ENCODE results near the gene SLC9A9. TPM values are rescaled to one million over a fixed set of nuclear protein-coding genes. Genes with fewer than 3 reads are reported as not detected.
A peak's percentile ranks its signal among the peaks of the same experiment; 100 is the strongest.

Gene SLC9A9
- total and polyA plus RNA-seq, 7 experiments from 2014 or later, result 9.3 to 23.1 (median 16.6) TPM

DNA sequence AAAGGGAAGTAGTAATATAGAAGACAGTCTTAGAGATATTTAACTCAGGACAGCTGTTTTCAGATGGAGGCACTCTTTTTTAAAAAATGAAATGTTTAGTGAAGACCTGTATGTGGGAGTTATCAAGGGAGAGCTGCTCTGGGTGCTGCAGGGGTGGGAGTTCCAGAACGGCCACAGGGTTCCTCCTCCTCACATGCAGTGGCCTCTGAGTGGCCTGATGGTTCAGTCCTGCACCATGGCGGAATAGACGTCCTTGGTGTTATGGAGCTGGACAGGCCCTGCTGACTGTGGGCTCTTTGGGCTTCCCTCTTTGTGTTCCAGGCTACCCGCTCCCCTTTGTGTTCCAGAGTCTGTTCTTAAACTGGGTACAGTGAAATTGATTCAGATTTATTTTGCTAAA lies 602.6 kb downstream of the SLC9A9 start:
- no peaks in the 10 kb centered on the region for H3K4me1 ChIP-seq (ENCODE audit: control insufficient read depth in 2 of 2, insufficient read depth in 2 of 2, low read length in 2 of 2)
- no peak overlapping the region for H3K27ac ChIP-seq (ENCODE audit: low read depth, low read length)
- H3K27ac Mint-ChIP-seq, result peak overlapping the region in 1 of 9 donors; percentile 48
- H3K36me3 Mint-ChIP-seq, result peaks cover 0 to 8% (median 4%) of the 10 kb centered on the region in 5 donors
- peaks cover 0 to 5% (median 2%) of the 10 kb centered on the region in 11 donors for H3K9me3 Mint-ChIP-seq
- H3K9me3 ChIP-seq (ENCODE audit: control insufficient read depth in 2 of 3, low read length in 3 of 3), result no peaks in the 10 kb centered on the region
- ChIA-PET POLR2A (no interaction called here), CTCF (no interaction called here)
- peaks cover 0 to 32% (median 8%) of the 10 kb centered on the region in 7 donors for H3K4me1 Mint-ChIP-seq
- H3K4me3 ChIP-seq (ENCODE audit: low read length), result no peak overlapping the region
- no peaks in the 10 kb centered on the region for H3K36me3 ChIP-seq (ENCODE audit: control insufficient read depth in 2 of 3, insufficient read depth in 3 of 3, low read length in 3 of 3)
- DNase-seq (no peak), ATAC-seq (no peak)
- no peak overlapping the region for H3K4me3 Mint-ChIP-seq
- H3K27me3 Mint-ChIP-seq, result no peaks in the 10 kb centered on the region
- intact Hi-C loops (cut with micrococcal nuclease), result no loop called here
- H3K27me3 ChIP-seq (ENCODE audit: control insufficient read depth in 2 of 2, insufficient read depth in 2 of 2, low read length in 2 of 2), result no peaks in the 10 kb centered on the region

- Histone ChIP-seq H3K9me3 (ENCODE audit: control insufficient read depth in 2 of 3, low read length in 3 of 3) (no peaks in the 10 kb centered on the region), H3K4me1 (ENCODE audit: control insufficient read depth in 2 of 2, insufficient read depth in 2 of 2, low read length in 2 of 2) (no peaks in the 10 kb centered on the region), H3K27ac (ENCODE audit: low read depth, low read length) (no peak overlapping the region), H3K36me3 (ENCODE audit: control insufficient read depth in 2 of 3, insufficient read depth in 3 of 3, low read length in 3 of 3) (no peaks in the 10 kb centered on the region), H3K4me3 (ENCODE audit: low read length) (no peak overlapping the region), H3K27me3 (ENCODE audit: control insufficient read depth in 2 of 2, insufficient read depth in 2 of 2, low read length in 2 of 2) (no peaks in the 10 kb centered on the region)
- H3K4me1 Mint-ChIP-seq, result peaks cover 0 to 37% (median 14%) of the 10 kb centered on the region in 7 donors
- DNase-seq (no peak), ATAC-seq (no peak)
- POLR2A ChIA-PET, result no interaction called here
- H3K27me3 Mint-ChIP-seq, result no peaks in the 10 kb centered on the region
- H3K4me3 Mint-ChIP-seq, result no peak overlapping the region
- peaks cover 0 to 3% (median 0%) of the 10 kb centered on the region in 11 donors for H3K9me3 Mint-ChIP-seq
- H3K36me3 Mint-ChIP-seq, result peaks cover 0 to 4% (median 0%) of the 10 kb centered on the region in 5 donors
- intact Hi-C loops (cut with micrococcal nuclease), result no loop called here
- no peak overlapping the region for H3K27ac Mint-ChIP-seq
- CTCF ChIA-PET, result no interaction called here
These were observed 603.7 kb downstream of the SLC9A9 start for GRCh38 chr3:143244516-143245063.

- H3K27me3 ChIP-seq (ENCODE audit: control insufficient read depth in 2 of 2, insufficient read depth in 2 of 2, low read length in 2 of 2), result no peaks in the 10 kb centered on the region
- H3K4me1 Mint-ChIP-seq, result peaks cover 0 to 40% (median 14%) of the 10 kb centered on the region in 7 donors
- ChIA-PET CTCF (no interaction called here), POLR2A (no interaction called here)
- H3K36me3 ChIP-seq (ENCODE audit: control insufficient read depth in 2 of 3, insufficient read depth in 3 of 3, low read length in 3 of 3), result no peaks in the 10 kb centered on the region
- H3K9me3 ChIP-seq (ENCODE audit: control insufficient read depth in 2 of 3, low read length in 3 of 3), result no peaks in the 10 kb centered on the region
- H3K27me3 Mint-ChIP-seq, result no peaks in the 10 kb centered on the region
- H3K4me1 ChIP-seq (ENCODE audit: control insufficient read depth in 2 of 2, insufficient read depth in 2 of 2, low read length in 2 of 2), result no peaks in the 10 kb centered on the region
- no peak overlapping the region for H3K27ac Mint-ChIP-seq
- DNase-seq (no peak), ATAC-seq (no peak)
- H3K4me3 ChIP-seq (ENCODE audit: low read length), result no peak overlapping the region
- H3K9me3 Mint-ChIP-seq, result peaks cover 0 to 7% (median 3%) of the 10 kb centered on the region in 11 donors
- H3K4me3 Mint-ChIP-seq, result no peak overlapping the region
- H3K36me3 Mint-ChIP-seq, result peaks cover 0 to 6% (median 4%) of the 10 kb centered on the region in 5 donors
- no peak overlapping the region for H3K27ac ChIP-seq (ENCODE audit: low read depth, low read length)
- intact Hi-C loops (cut with micrococcal nuclease), result no loop called here
These were observed 604.6 kb downstream of the SLC9A9 start for GRCh38 chr3:143243686-143244085.

- DNase-seq (no peak), ATAC-seq (no peak)
- intact Hi-C loops (cut with micrococcal nuclease), result no loop called here
- Histone ChIP-seq H3K36me3 (ENCODE audit: control insufficient read depth in 2 of 3, insufficient read depth in 3 of 3, low read length in 3 of 3) (no peaks in the 10 kb centered on the region), H3K27ac (ENCODE audit: low read depth, low read length) (no peak overlapping the region), H3K27me3 (ENCODE audit: control insufficient read depth in 2 of 2, insufficient read depth in 2 of 2, low read length in 2 of 2) (no peaks in the 10 kb centered on the region), H3K4me3 (ENCODE audit: low read length) (no peak overlapping the region), H3K9me3 (ENCODE audit: control insufficient read depth in 2 of 3, low read length in 3 of 3) (no peaks in the 10 kb centered on the region), H3K4me1 (ENCODE audit: control insufficient read depth in 2 of 2, insufficient read depth in 2 of 2, low read length in 2 of 2) (no peaks in the 10 kb centered on the region)
- Mint-ChIP-seq H3K27me3 (no peaks in the 10 kb centered on the region), H3K4me3 (no peak overlapping the region), H3K4me1 (peaks cover 0 to 35% (median 14%) of the 10 kb centered on the region in 7 donors), H3K36me3 (peaks cover 0 to 7% (median 4%) of the 10 kb centered on the region in 5 donors), H3K27ac (no peak overlapping the region), H3K9me3 (peaks cover 0 to 8% (median 3%) of the 10 kb centered on the region in 11 donors)
- CTCF ChIA-PET, result no interaction called here
- POLR2A ChIA-PET, result no interaction called here
These were observed 605.6 kb downstream of the SLC9A9 start for GRCh38 chr3:143242691-143243090.

GRCh38 chr3:143242101-143242500 lies 606.2 kb downstream of the SLC9A9 start:
- ChIA-PET CTCF (no interaction called here), POLR2A (no interaction called here)
- peaks cover 0 to 36% (median 14%) of the 10 kb centered on the region in 7 donors for H3K4me1 Mint-ChIP-seq

GRCh38 chr3:143241481-143241951 lies 606.8 kb downstream of the SLC9A9 start:
- CTCF ChIA-PET, result no interaction called here
- H3K4me3 Mint-ChIP-seq, result no peak overlapping the region
- H3K27me3 Mint-ChIP-seq, result no peaks in the 10 kb centered on the region
- no peaks in the 10 kb centered on the region for H3K27me3 ChIP-seq (ENCODE audit: control insufficient read depth in 2 of 2, insufficient read depth in 2 of 2, low read length in 2 of 2)
- peaks cover 3 to 7% (median 6%) of the 10 kb centered on the region in 5 donors for H3K36me3 Mint-ChIP-seq
- H3K9me3 ChIP-seq (ENCODE audit: control insufficient read depth in 2 of 3, low read length in 3 of 3), result no peaks in the 10 kb centered on the region
- no peak overlapping the region for H3K27ac ChIP-seq (ENCODE audit: low read depth, low read length)
- H3K4me1 ChIP-seq (ENCODE audit: control insufficient read depth in 2 of 2, insufficient read depth in 2 of 2, low read length in 2 of 2), result no peaks in the 10 kb centered on the region
- no peak overlapping the region for H3K4me3 ChIP-seq (ENCODE audit: low read length)
- POLR2A ChIA-PET, result no interaction called here
- no peak for ATAC-seq
- no peak overlapping the region for H3K27ac Mint-ChIP-seq
- intact Hi-C loops (cut with micrococcal nuclease), result no loop called here
- no peak for DNase-seq
- H3K36me3 ChIP-seq (ENCODE audit: control insufficient read depth in 2 of 3, insufficient read depth in 3 of 3, low read length in 3 of 3), result no peaks in the 10 kb centered on the region
- peaks cover 0 to 36% (median 18%) of the 10 kb centered on the region in 7 donors for H3K4me1 Mint-ChIP-seq
- peaks cover 0 to 15% (median 6%) of the 10 kb centered on the region in 11 donors for H3K9me3 Mint-ChIP-seq

More at GRCh38 chr3:143242101-143242500, 606.2 kb downstream of the SLC9A9 start:
- H3K4me3 Mint-ChIP-seq, result no peak overlapping the region
- H3K27me3 ChIP-seq (ENCODE audit: control insufficient read depth in 2 of 2, insufficient read depth in 2 of 2, low read length in 2 of 2), result no peaks in the 10 kb centered on the region
- H3K9me3 Mint-ChIP-seq, result peaks cover 0 to 9% (median 4%) of the 10 kb centered on the region in 11 donors
- ATAC-seq (no peak), DNase-seq (no peak)
- intact Hi-C loops (cut with micrococcal nuclease), result no loop called here
- H3K36me3 Mint-ChIP-seq, result peaks cover 0 to 7% (median 4%) of the 10 kb centered on the region in 5 donors
- no peak overlapping the region for H3K27ac Mint-ChIP-seq
- H3K27me3 Mint-ChIP-seq, result no peaks in the 10 kb centered on the region
- no peak overlapping the region for H3K27ac ChIP-seq (ENCODE audit: low read depth, low read length)
- H3K4me3 ChIP-seq (ENCODE audit: low read length), result no peak overlapping the region
- no peaks in the 10 kb centered on the region for H3K9me3 ChIP-seq (ENCODE audit: control insufficient read depth in 2 of 3, low read length in 3 of 3)
- no peaks in the 10 kb centered on the region for H3K4me1 ChIP-seq (ENCODE audit: control insufficient read depth in 2 of 2, insufficient read depth in 2 of 2, low read length in 2 of 2)
- H3K36me3 ChIP-seq (ENCODE audit: control insufficient read depth in 2 of 3, insufficient read depth in 3 of 3, low read length in 3 of 3), result no peaks in the 10 kb centered on the region

DNA sequence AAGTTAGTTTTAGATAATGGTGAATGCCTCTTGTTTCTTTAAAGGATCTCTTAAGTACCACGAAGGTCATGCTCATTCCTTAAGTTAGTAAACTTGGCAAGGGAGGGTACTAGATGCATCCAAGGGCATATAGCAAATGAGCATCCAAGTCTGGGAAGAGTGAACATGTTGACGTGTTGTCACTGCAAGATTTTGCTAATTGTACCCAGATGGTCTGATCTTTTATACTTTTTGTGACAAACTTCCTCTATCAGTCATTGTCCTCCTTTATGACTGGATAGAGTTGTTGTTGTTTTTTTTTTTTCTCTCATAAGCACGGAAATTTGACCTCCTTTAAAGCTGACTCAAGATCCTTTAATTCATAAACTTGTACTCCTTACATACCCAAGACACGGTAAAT lies 607.4 kb downstream of the SLC9A9 start:
- H3K27ac ChIP-seq (ENCODE audit: low read depth, low read length), result no peak overlapping the region
- no peak overlapping the region for H3K4me3 ChIP-seq (ENCODE audit: low read length)
- DNase-seq (no peak), ATAC-seq (no peak)
- Mint-ChIP-seq H3K27ac (peak overlapping the region in 4 of 9 donors; percentile 5 to 32 (median 12)), H3K36me3 (peaks cover 3 to 7% (median 6%) of the 10 kb centered on the region in 5 donors), H3K27me3 (no peaks in the 10 kb centered on the region), H3K4me1 (peaks cover 0 to 41% (median 19%) of the 10 kb centered on the region in 7 donors), H3K9me3 (peaks cover 0 to 18% (median 6%) of the 10 kb centered on the region in 11 donors), H3K4me3 (no peak overlapping the region)
- no peaks in the 10 kb centered on the region for H3K4me1 ChIP-seq (ENCODE audit: control insufficient read depth in 2 of 2, insufficient read depth in 2 of 2, low read length in 2 of 2)
- H3K27me3 ChIP-seq (ENCODE audit: control insufficient read depth in 2 of 2, insufficient read depth in 2 of 2, low read length in 2 of 2), result no peaks in the 10 kb centered on the region
- H3K36me3 ChIP-seq (ENCODE audit: control insufficient read depth in 2 of 3, insufficient read depth in 3 of 3, low read length in 3 of 3), result no peaks in the 10 kb centered on the region
- ChIA-PET CTCF (no interaction called here), POLR2A (no interaction called here)
- no peaks in the 10 kb centered on the region for H3K9me3 ChIP-seq (ENCODE audit: control insufficient read depth in 2 of 3, low read length in 3 of 3)
- intact Hi-C loops (cut with micrococcal nuclease), result no loop called here
